ENCODE data around the gene RAB37. TPM values are rescaled to one million over a fixed set of nuclear protein-coding genes. Genes with fewer than 3 reads are reported as not detected.

Gene RAB37
- polyA plus RNA-seq, 1 of the 3 experiments (the other 2 are of a cell fraction) = 0.25 TPM

GRCh38 chr17:74772053-74772452, 35.0 kb downstream of the RAB37 start:
- DNase-seq = no peak
- Histone ChIP-seq H3K79me2 (ENCODE audit: insufficient read depth) (peaks cover 34% of the 10 kb centered on the region), H3K9me2 (no peaks in the 10 kb centered on the region), H3K36me3 (replicated peaks in 1 of 2; ENCODE audit: control insufficient read depth in 1 of 2, insufficient read depth in 2 of 2, low read length in 1 of 2) (peaks cover 30 to 48% of the 10 kb centered on the region in 2 experiments), H3K27me3 (ENCODE audit: insufficient read depth) (no peaks in the 10 kb centered on the region), H3K9ac (no peak overlapping the region), H3K27ac (ENCODE audit: low read depth in 2 of 2, low read length in 1 of 2) (no peak overlapping the region), H3K4me2 (no peak overlapping the region), H3K4me3 (ENCODE audit: low read depth in 2 of 2, low read length in 1 of 2) (no peak overlapping the region), H2AFZ (ENCODE audit: low read depth) (no peak overlapping the region), H3K4me1 (ENCODE audit: control insufficient read depth in 1 of 2, insufficient read depth in 2 of 2, low read depth in 1 of 2, low read length in 1 of 2) (peaks cover 28 to 29% of the 10 kb centered on the region in 2 experiments; a peak in 3 of 4 replicates), H4K20me1 (ENCODE audit: insufficient read depth) (peaks cover 8% of the 10 kb centered on the region), H3F3A (replicated peaks; ENCODE audit: insufficient read depth) (peaks cover 44% of the 10 kb centered on the region), H3K9me3 (no peaks in the 10 kb centered on the region)
- WGBS (ENCODE audit: low lambda C conversion rate) = 92% methylated on average over 13 of the region's 13 CpGs
- TF ChIP-seq NRF1 (IDR thresholded peaks at IDR 0.05; ENCODE audit: low read depth, low read length) (no peak), PBX3 (IDR thresholded peaks at IDR 0.05) (no peak), SIN3A (IDR thresholded peaks at IDR 0.05; ENCODE audit: borderline replicate concordance, low read depth, low read length) (no peak), MAX (IDR thresholded peaks at IDR 0.05; ENCODE audit: low read depth) (no peak), GABPA (IDR thresholded peaks at IDR 0.05; ENCODE audit: low read depth) (no peak), FOXM1 (IDR thresholded peaks at IDR 0.05; ENCODE audit: low read depth) (no peak), TCF12 (IDR thresholded peaks at IDR 0.05) (no peak), RAD21 (IDR thresholded peaks at IDR 0.05; ENCODE audit: low read length) (no peak), CTCF (IDR thresholded peaks at IDR 0.05) (no peak), FOXJ3 (CRISPR knock-in tag; IDR thresholded peaks at IDR 0.05) (no peak), RFX5 (IDR thresholded peaks at IDR 0.05; ENCODE audit: low read length) (no peak), YY1 (IDR thresholded peaks at IDR 0.05; ENCODE audit: low read depth) (no peak), RXRA (IDR thresholded peaks at IDR 0.05; ENCODE audit: borderline replicate concordance, low read depth) (no peak), ZBTB33 (IDR thresholded peaks at IDR 0.05; ENCODE audit: borderline replicate concordance, low read depth) (no peak), JUND (IDR thresholded peaks at IDR 0.05) (no peak), SMC3 (IDR thresholded peaks at IDR 0.05; ENCODE audit: low read depth, low read length) (no peak), FOSL2 (IDR thresholded peaks at IDR 0.05; ENCODE audit: borderline replicate concordance, low read depth) (no peak)
- POLR2A ChIA-PET = interaction anchor here (1.0 kb wide), 2 partner anchors 23 to 26 kb away, joined by 4 read pairs; no protein-coding TSS in a partner anchor
- CTCF ChIA-PET = interaction anchor here (1.3 to 98.1 kb wide), 10 partner anchors 18 to 393 kb away, joined by 4 to 3869 read pairs (median 22); partner anchors contain the start of genes FDXR, GRIN2C, NHERF1 and RAB37

All from SK-N-SH (cell line).